H1 (cell line): ENCODE data around the gene IRAK1BP1. TPM values are rescaled to one million over a fixed set of nuclear protein-coding genes. Genes with fewer than 3 reads are reported as not detected.

Experiments
- CTCF ChIA-PET: fragments of 300-600 bp; sonication (Branson Sonifier 250); formaldehyde crosslinking; loops from one replicate; lab custom pipeline; 2021; ENCODE audit not compliant: partially characterized antibody; lab: Charles Lee
- POLR2A ChIA-PET: fragments of 300-600 bp; sonication (Branson Sonifier 250); formaldehyde crosslinking; loops from one replicate; lab custom pipeline; 2021; ENCODE audit warnings: inconsistent platforms; ENCODE audit not compliant: partially characterized antibody; lab: Charles Lee
- DNase-seq, 2 experiments: peaks; one replicate each; pipeline versions ENCODE4 v3.0.0 to v3.0.0-alpha.2; 2010 to 2022; ENCODE audit warnings: low spot score in 2 of 2, low read depth in 1 of 2, mixed read lengths in 1 of 2
- FAIRE-seq: peaks from 2 replicates; lab custom pipeline; 2011; peaks lifted over from hg19 to GRCh38; lab: Jason Lieb, UNC
- H2AFZ ChIP-seq: 2 replicates; pipeline ENCODE4 v1.8.1; 2012; ENCODE audit warnings: low read length, inconsistent platforms
- H2AK5ac ChIP-seq: 2 replicates; pipeline ENCODE4 v1.6.1; 2013; ENCODE audit warnings: low read depth, low read length
- H2BK120ac ChIP-seq: replicated peaks from 2 replicates; pipeline ENCODE3; 2013; ENCODE audit warnings: low read depth, low read length, inconsistent platforms
- H2BK12ac ChIP-seq: 2 replicates; pipeline ENCODE4 v1.6.1; 2013; ENCODE audit warnings: low read depth, low read length
- H2BK15ac ChIP-seq: 2 replicates; pipeline ENCODE4 v1.6.1; 2013; ENCODE audit warnings: low read length
- H2BK20ac ChIP-seq: 2 replicates; pipeline ENCODE4 v1.6.1; 2013; ENCODE audit warnings: low read length
- H2BK5ac ChIP-seq: 2 replicates; pipeline ENCODE4 v1.6.1; 2013; ENCODE audit warnings: low read depth, low read length
- H3K14ac ChIP-seq: 2 replicates; pipeline ENCODE4 v1.6.1; 2013; ENCODE audit warnings: inconsistent platforms; ENCODE audit not compliant: insufficient read length
- H3K18ac ChIP-seq: 2 replicates; pipeline ENCODE4 v1.6.1; 2013; ENCODE audit warnings: low read length; ENCODE audit errors: extremely low read depth
- H3K23ac ChIP-seq: 2 replicates; pipeline ENCODE4 v1.6.1; 2013; ENCODE audit warnings: inconsistent platforms; ENCODE audit not compliant: insufficient read length
- H3K23me2 ChIP-seq: 2 replicates; pipeline ENCODE4 v1.6.1; 2013; ENCODE audit warnings: low read depth, low read length
- H3K27ac ChIP-seq: 2 replicates; pipeline ENCODE4 v1.6.1; 2011; ENCODE audit warnings: low read depth, low read length, inconsistent platforms
- H3K27me3 ChIP-seq, 4 experiments: replicated peaks in 1 of 4; 1 replicate in 1 of 4; 2 replicates in 3 of 4; pipeline versions ENCODE4 v1.6.1 to v1.8.1; 2011 to 2013; ENCODE audit warnings: low read length in 3 of 4, mild to moderate bottlenecking in 3 of 4, inconsistent platforms in 2 of 4, mixed read lengths in 2 of 4, moderate library complexity in 1 of 4; ENCODE audit not compliant: control insufficient read depth in 3 of 4, insufficient read depth in 3 of 4; ENCODE audit errors: extremely low read depth in 1 of 4
- H3K36me3 ChIP-seq, 4 experiments: 2 replicates each; pipeline versions ENCODE4 v1.6.1 to v1.8.1; 2011 to 2013; ENCODE audit warnings: mild to moderate bottlenecking in 4 of 4, low read length in 3 of 4, moderate library complexity in 2 of 4, control low read depth in 1 of 4, inconsistent platforms in 1 of 4; ENCODE audit not compliant: insufficient read depth in 4 of 4, control insufficient read depth in 2 of 4
- H3K4ac ChIP-seq: replicated peaks from 2 replicates; pipeline ENCODE3; 2013; ENCODE audit warnings: low read length, low read depth, mixed read lengths, inconsistent platforms; ENCODE audit not compliant: insufficient read length
- H3K4me1 ChIP-seq, 4 experiments: replicated peaks in 1 of 4; 1 replicate in 1 of 4; 2 replicates in 3 of 4; pipeline versions ENCODE4 v1.6.1 to v1.8.1; 2011 to 2013; ENCODE audit warnings: low read length in 3 of 4, inconsistent platforms in 2 of 4, mixed read lengths in 1 of 4; ENCODE audit not compliant: insufficient read depth in 4 of 4, control insufficient read depth in 3 of 4
- H3K4me2 ChIP-seq, 2 experiments: 2 replicates each; pipeline versions ENCODE4 v1.6.1 to v1.8.1; 2011 to 2013; ENCODE audit warnings: low read depth in 2 of 2, low read length in 2 of 2, control low read depth in 1 of 2, inconsistent platforms in 1 of 2, mild to moderate bottlenecking in 1 of 2; ENCODE audit not compliant: insufficient read depth in 1 of 2
- H3K4me3 ChIP-seq, 4 experiments: fragments of 200-600, 300-600 bp in 1 of 4; sonication (generic), shearing (Covaris generic), sonication (Bioruptor Twin) in 1 of 4; 2 replicates each; pipeline versions ENCODE4 v1.5.1 to v1.8.1; 2011 to 2016; ENCODE audit warnings: low read length in 4 of 4, low read depth in 3 of 4, control low read depth in 2 of 4, inconsistent platforms in 2 of 4, mild to moderate bottlenecking in 2 of 4, mixed read lengths in 1 of 4, moderate library complexity in 1 of 4; ENCODE audit not compliant: insufficient read depth in 2 of 4; ENCODE audit errors: extremely low read depth in 1 of 4
- H3K56ac ChIP-seq: replicated peaks from 2 replicates; pipeline ENCODE3; 2013; ENCODE audit warnings: low read depth, mild to moderate bottlenecking, mixed read lengths, low read length, inconsistent platforms; ENCODE audit not compliant: insufficient read length
- H3K79me1 ChIP-seq: 2 replicates; pipeline ENCODE4 v1.6.1; 2013; ENCODE audit warnings: low read depth, low read length, control low read depth
- H3K79me2 ChIP-seq, 2 experiments: 2 replicates each; pipeline versions ENCODE4 v1.6.1 to v1.8.1; 2012 to 2013; ENCODE audit warnings: low read length in 2 of 2, mild to moderate bottlenecking in 2 of 2, inconsistent platforms in 1 of 2; ENCODE audit not compliant: insufficient read depth in 2 of 2, control insufficient read depth in 1 of 2
- H3K9ac ChIP-seq, 4 experiments: replicated peaks in 1 of 4; 1 replicate in 1 of 4; 2 replicates in 3 of 4; pipeline versions ENCODE4 v1.6.1 to v1.8.1; 2011 to 2013; ENCODE audit warnings: low read depth in 3 of 4, low read length in 3 of 4, control low read depth in 2 of 4, mild to moderate bottlenecking in 2 of 4, moderate library complexity in 2 of 4, inconsistent platforms in 1 of 4; ENCODE audit errors: extremely low read depth in 1 of 4
- H3K9me3 ChIP-seq, 2 experiments: 2 replicates each; pipeline versions ENCODE4 v1.6.1 to v1.8.1; 2012 to 2013; ENCODE audit warnings: mild to moderate bottlenecking in 2 of 2, moderate library complexity in 2 of 2, control low read depth in 1 of 2, inconsistent platforms in 1 of 2, low read depth in 1 of 2, low read length in 1 of 2, mixed read lengths in 1 of 2; ENCODE audit not compliant: insufficient read depth in 2 of 2
- H4K20me1 ChIP-seq, 2 experiments: replicated peaks in 1 of 2; 2 replicates each; pipeline versions ENCODE3 to v1.8.1; 2011 to 2013; ENCODE audit warnings: inconsistent platforms in 2 of 2, low read length in 2 of 2, mild to moderate bottlenecking in 1 of 2; ENCODE audit not compliant: insufficient read depth in 2 of 2, control insufficient read depth in 1 of 2
- H4K5ac ChIP-seq: 2 replicates; pipeline ENCODE4 v1.6.1; 2013; ENCODE audit warnings: low read length, low read depth, mixed read lengths, inconsistent platforms; ENCODE audit not compliant: insufficient read length
- H4K8ac ChIP-seq: 2 replicates; pipeline ENCODE4 v1.8.0; 2013; ENCODE audit warnings: mild to moderate bottlenecking, moderate library complexity, low read length, inconsistent platforms; ENCODE audit not compliant: insufficient read depth; ENCODE audit errors: extremely low read depth
- H4K91ac ChIP-seq: replicated peaks from 2 replicates; pipeline ENCODE3; 2013; ENCODE audit warnings: low read length, mixed read lengths, inconsistent platforms; ENCODE audit not compliant: insufficient read length
- ASH2L ChIP-seq: fragments of 200-600, 300-600 bp; sonication (generic); IDR thresholded peaks from one replicate; pipeline ENCODE4 v1.7.1; 2017; ENCODE audit warnings: low read length
- CEBPB ChIP-seq: IDR thresholded peaks from 2 replicates; pipeline ENCODE4 v1.6.1; 2012; ENCODE audit warnings: low read depth, low read length
- EZH2 ChIP-seq: fragments of 200-600 bp; sonication (generic); IDR thresholded peaks from 2 replicates; pipeline ENCODE4 v1.7.1; 2012; ENCODE audit warnings: low read depth, mild to moderate bottlenecking, moderate library complexity, low read length, inconsistent platforms; ENCODE audit not compliant: severe bottlenecking
- FOSL1 ChIP-seq: IDR thresholded peaks from 2 replicates; pipeline ENCODE4 v1.6.1; 2011; ENCODE audit warnings: mild to moderate bottlenecking, low read depth, low read length, moderate library complexity; ENCODE audit not compliant: insufficient read depth
- PHF8 ChIP-seq: fragments of 200-600 bp; sonication (generic); conservative IDR thresholded peaks from 2 replicates; pipeline ENCODE4 v1.7.1; 2012; ENCODE audit warnings: low read depth, mild to moderate bottlenecking, inconsistent platforms, low read length, moderate library complexity
- RNF2 ChIP-seq: fragments of 200-900, 300-1000 bp; sonication (generic); IDR thresholded peaks from 2 replicates; pipeline ENCODE4 v1.7.1; 2016; ENCODE audit warnings: borderline replicate concordance, low read depth, mild to moderate bottlenecking, antibody characterized with exemption, low read length; ENCODE audit not compliant: poor library complexity, severe bottlenecking; ENCODE audit errors: missing control alignments
- SAP30 ChIP-seq: fragments of 300-600 bp; sonication (generic); IDR thresholded peaks from 2 replicates; pipeline ENCODE4 v1.7.1; 2012; ENCODE audit warnings: low read length, moderate library complexity, mild to moderate bottlenecking, inconsistent platforms; ENCODE audit not compliant: insufficient read depth, insufficient replicate concordance
- SP4 ChIP-seq: IDR thresholded peaks from 2 replicates; pipeline ENCODE4 v1.6.1; 2012; ENCODE audit warnings: low read length, inconsistent platforms
- SUZ12 ChIP-seq: fragments of 200-600 bp; sonication (generic); IDR thresholded peaks from 2 replicates; pipeline ENCODE4 v1.6.1; 2012; ENCODE audit warnings: mild to moderate bottlenecking, inconsistent platforms, low read length, moderate library complexity, mixed read lengths
- TAF1 ChIP-seq: IDR thresholded peaks from 2 replicates; pipeline ENCODE4 v1.6.1; 2011; ENCODE audit warnings: mild to moderate bottlenecking, low read depth, low read length
- TBP ChIP-seq: IDR thresholded peaks from 2 replicates; pipeline ENCODE4 v1.6.1; 2011; ENCODE audit warnings: low read depth, low read length, improper control_type of control experiment
- WGBS, 2 experiments: shearing (Covaris generic) in 1 of 2; methylation state at CpG; one replicate each; pipeline versions ENCODE4 v1.1.6 to v1.1.7; 2013 to 2015; ENCODE audit warnings: low lambda C conversion rate in 2 of 2, mixed read lengths in 2 of 2, inconsistent platforms in 1 of 2, low coverage in 1 of 2, missing lambda C conversion rate in 1 of 2; ENCODE audit not compliant: insufficient replicate concordance in 2 of 2, insufficient coverage in 1 of 2, insufficient read length in 1 of 2; ENCODE audit errors: extremely low coverage in 1 of 2, missing lambda C conversion rate in 1 of 2; 5-methylcytosine and 5-hydroxymethylcytosine counted together
- polyA plus RNA-seq, 7 experiments: library from polyadenylated mRNA; depleted of rRNA in 3 of 7; stranded (reverse) in 5 of 7; unstranded in 2 of 7; fragments of >200 nt in 5 of 7; fragments of 200-250 nt in 2 of 7; gene quantifications; 1 replicate in 5 of 7; 2 replicates in 1 of 7; 4 replicates in 1 of 7; pipeline versions ENCODE4 v1.2.1 to v1.2.3, GENCODE V29; 2011 to 2013; ENCODE audit warnings: missing spikeins in 2 of 7, mixed read lengths in 2 of 7
- total RNA-seq: library from RNA; stranded (reverse); fragmentation: NEBNext Ultra II Directional; extraction: Animal tissue kit (Norgen Biotek cat#: 25700); gene quantifications from 2 replicates; pipeline ENCODE4 v1.2.1, GENCODE V29; 2021
- TF ChIP-seq, protein P1 (sequence below): IDR thresholded peaks from 2 replicates; pipeline ENCODE4 v1.6.1; 2012; ENCODE audit warnings: low read length, inconsistent platforms

IRAK1BP1 gene
- total and polyA plus RNA-seq, 2 of the 8 experiments (the other 6 are each of a cell fraction or from before 2014, with no cell fraction given): 3.7 to 4.7 TPM

- Histone ChIP-seq H3K79me2 (no peaks in the 10 kb centered on the region), H3K79me1 (no peaks in the 10 kb centered on the region), H2AFZ (no peak overlapping the region), H3K18ac (no peak overlapping the region), H3K36me3 (no peaks in the 10 kb centered on the region), H2BK15ac (no peak overlapping the region), H4K8ac (no peak overlapping the region), H3K4me1 (no peaks in the 10 kb centered on the region), H3K4ac (no peak overlapping the region), H2BK120ac (no peak overlapping the region), H3K4me3 (no peak overlapping the region), H3K4me2 (no peak overlapping the region), H2BK20ac (no peak overlapping the region), H3K27ac (no peak overlapping the region), H3K23ac (no peak overlapping the region), H2AK5ac (no peak overlapping the region), H3K27me3 (no peaks in the 10 kb centered on the region), H4K91ac (no peak overlapping the region), H4K5ac (no peak overlapping the region), H3K9me3 (no peaks in the 10 kb centered on the region), H2BK12ac (no peak overlapping the region), H4K20me1 (peaks cover 0 to 1% of the 10 kb centered on the region in 2 experiments), H3K23me2 (no peaks in the 10 kb centered on the region; the same call in 1 of the 2 replicates), H2BK5ac (no peak overlapping the region), H3K56ac (no peak overlapping the region), H3K9ac (no peak overlapping the region), H3K14ac (no peak overlapping the region)
- WGBS, 2 experiments: 93% methylated on average over 2 of the region's 2 CpGs; no CpG with 5 or more reads in 1 of the 2 experiments
- FAIRE-seq (no peak), DNase-seq (no peak)
- CTCF ChIA-PET: interaction anchor here (0.6 to 1.2 kb wide), 4 partner anchors 21 to 1659 kb away, joined by 3 read pairs; no protein-coding TSS in a partner anchor
- POLR2A ChIA-PET: interaction anchor here (0.6 to 0.8 kb wide), 2 partner anchors 36 to 101 kb away, joined by 3 read pairs; partner anchors contain the start of gene IRAK1BP1
- TF ChIP-seq CEBPB (no peak), SP4 (no peak), ASH2L (no peak), RNF2 (no peak), PHF8 (no peak), TAF1 (no peak), SUZ12 (no peak), TBP (no peak), FOSL1 (no peak), EZH2 (no peak), SAP30 (no peak)
- TF ChIP-seq, protein P1, sequence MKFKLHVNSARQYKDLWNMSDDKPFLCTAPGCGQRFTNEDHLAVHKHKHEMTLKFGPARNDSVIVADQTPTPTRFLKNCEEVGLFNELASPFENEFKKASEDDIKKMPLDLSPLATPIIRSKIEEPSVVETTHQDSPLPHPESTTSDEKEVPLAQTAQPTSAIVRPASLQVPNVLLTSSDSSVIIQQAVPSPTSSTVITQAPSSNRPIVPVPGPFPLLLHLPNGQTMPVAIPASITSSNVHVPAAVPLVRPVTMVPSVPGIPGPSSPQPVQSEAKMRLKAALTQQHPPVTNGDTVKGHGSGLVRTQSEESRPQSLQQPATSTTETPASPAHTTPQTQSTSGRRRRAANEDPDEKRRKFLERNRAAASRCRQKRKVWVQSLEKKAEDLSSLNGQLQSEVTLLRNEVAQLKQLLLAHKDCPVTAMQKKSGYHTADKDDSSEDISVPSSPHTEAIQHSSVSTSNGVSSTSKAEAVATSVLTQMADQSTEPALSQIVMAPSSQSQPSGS: no peak
Measured at GRCh38 chr6:78831492-78831891, 35.9 kb upstream of the IRAK1BP1 start.
